ENCODE data around the gene MAGED1.
"Not testable (repeated sequence)": the region's sequence is repeated elsewhere in the genome, so short reads cannot be mapped to it uniquely, and the experiment has no call there.

The MAGED1 gene

GRCh38 chrX:51878056-51878455 is 15.4 kb upstream of the MAGED1 start:
- H3K9me3 Mint-ChIP-seq = no peaks in the 10 kb centered on the region
- no peak overlapping the region for H3K27ac Mint-ChIP-seq
- peaks cover 6% of the 10 kb centered on the region for H3K36me3 Mint-ChIP-seq
- no peaks in the 10 kb centered on the region for H3K27me3 Mint-ChIP-seq
- no peak overlapping the region for H3K4me3 Mint-ChIP-seq
- peaks cover 12% of the 10 kb centered on the region for H3K4me1 Mint-ChIP-seq

GRCh38 chrX:51889851-51890250 is 3.6 kb upstream of the MAGED1 start:
- no peak overlapping the region for H3K4me3 Mint-ChIP-seq
- no peaks in the 10 kb centered on the region for H3K36me3 Mint-ChIP-seq
- H3K27ac Mint-ChIP-seq = peak overlapping the region; percentile 30
- H3K4me1 Mint-ChIP-seq = peaks cover 25% of the 10 kb centered on the region
- no peaks in the 10 kb centered on the region for H3K9me3 Mint-ChIP-seq
- no peaks in the 10 kb centered on the region for H3K27me3 Mint-ChIP-seq

GRCh38 chrX:51891245-51891644 is 2.2 kb upstream of the MAGED1 start:
- Mint-ChIP-seq H3K27me3 (no peaks in the 10 kb centered on the region), H3K4me3 (no peak overlapping the region), H3K4me1 (peaks cover 31% of the 10 kb centered on the region), H3K36me3 (no peaks in the 10 kb centered on the region), H3K27ac (peak overlapping the region; percentile 47), H3K9me3 (no peaks in the 10 kb centered on the region)

- Mint-ChIP-seq H3K27me3 (no peaks in the 10 kb centered on the region), H3K9me3 (no peaks in the 10 kb centered on the region), H3K36me3 (no peaks in the 10 kb centered on the region), H3K27ac (peak overlapping the region; percentile 47), H3K4me1 (peaks cover 31% of the 10 kb centered on the region), H3K4me3 (no peak overlapping the region)
These were observed 1.4 kb upstream of the MAGED1 start for GRCh38 chrX:51891821-51892551.

GRCh38 chrX:51893931-51894696 is 691 bp downstream of the MAGED1 start:
- H3K9me3 Mint-ChIP-seq = no peaks in the 10 kb centered on the region
- H3K36me3 Mint-ChIP-seq = peaks cover 2% of the 10 kb centered on the region
- H3K4me1 Mint-ChIP-seq = peaks cover 31% of the 10 kb centered on the region
- no peaks in the 10 kb centered on the region for H3K27me3 Mint-ChIP-seq
- H3K27ac Mint-ChIP-seq = peak overlapping the region; percentile 84
- peak overlapping the region; percentile 95 for H3K4me3 Mint-ChIP-seq

GRCh38 chrX:51894697-51895336 is 1.4 kb downstream of the MAGED1 start:
- H3K36me3 Mint-ChIP-seq = peaks cover 2% of the 10 kb centered on the region
- peak overlapping the region; percentile 95 for H3K4me3 Mint-ChIP-seq
- peak overlapping the region; percentile 62 for H3K27ac Mint-ChIP-seq
- peaks cover 31% of the 10 kb centered on the region for H3K4me1 Mint-ChIP-seq
- H3K27me3 Mint-ChIP-seq = no peaks in the 10 kb centered on the region
- H3K9me3 Mint-ChIP-seq = no peaks in the 10 kb centered on the region

- Mint-ChIP-seq H3K4me1 (peaks cover 34% of the 10 kb centered on the region), H3K27ac (no peak overlapping the region), H3K4me3 (no peak overlapping the region), H3K36me3 (peaks cover 7% of the 10 kb centered on the region), H3K27me3 (no peaks in the 10 kb centered on the region), H3K9me3 (no peaks in the 10 kb centered on the region)
These were observed 3.2 kb downstream of the MAGED1 start for GRCh38 chrX:51896626-51897025.

GRCh38 chrX:51899741-51900140 is 6.3 kb downstream of the MAGED1 start:
- Mint-ChIP-seq H3K4me3 (no peak overlapping the region), H3K36me3 (peaks cover 7% of the 10 kb centered on the region), H3K9me3 (no peaks in the 10 kb centered on the region), H3K4me1 (peaks cover 25% of the 10 kb centered on the region), H3K27me3 (no peaks in the 10 kb centered on the region), H3K27ac (no peak overlapping the region)

GRCh38 chrX:51902510-51903050 is 9.2 kb downstream of the MAGED1 start:
- Mint-ChIP-seq H3K27me3 (no peaks in the 10 kb centered on the region), H3K36me3 (peaks cover 5% of the 10 kb centered on the region), H3K4me3 (no peak overlapping the region), H3K9me3 (no peaks in the 10 kb centered on the region), H3K4me1 (peaks cover 18% of the 10 kb centered on the region), H3K27ac (no peak overlapping the region)

GRCh38 chrX:51905152-51905551 is 11.7 kb downstream of the MAGED1 start:
- not testable (repeated sequence) for H3K4me3 Mint-ChIP-seq, H3K9me3 Mint-ChIP-seq, H3K36me3 Mint-ChIP-seq, H3K27ac Mint-ChIP-seq, H3K27me3 Mint-ChIP-seq
- H3K4me1 Mint-ChIP-seq = peaks cover 18% of the 10 kb centered on the region

GRCh38 chrX:51905711-51906110 is 12.3 kb downstream of the MAGED1 start:
- H3K4me1 Mint-ChIP-seq = peaks cover 18% of the 10 kb centered on the region
- H3K4me3 Mint-ChIP-seq = no peak overlapping the region
- no peaks in the 10 kb centered on the region for H3K27me3 Mint-ChIP-seq
- H3K9me3 Mint-ChIP-seq = no peaks in the 10 kb centered on the region
- H3K36me3 Mint-ChIP-seq = peaks cover 5% of the 10 kb centered on the region
- no peak overlapping the region for H3K27ac Mint-ChIP-seq

GRCh38 chrX:51917604-51918003 is 24.2 kb downstream of the MAGED1 start:
- H3K27me3 Mint-ChIP-seq = peaks cover 4% of the 10 kb centered on the region
- H3K36me3 Mint-ChIP-seq = peaks cover 2% of the 10 kb centered on the region
- H3K9me3 Mint-ChIP-seq = no peaks in the 10 kb centered on the region
- no peaks in the 10 kb centered on the region for H3K4me1 Mint-ChIP-seq
- no peak overlapping the region for H3K27ac Mint-ChIP-seq
- no peak overlapping the region for H3K4me3 Mint-ChIP-seq

GRCh38 chrX:51922561-51922960 is 29.1 kb downstream of the MAGED1 start:
- no peaks in the 10 kb centered on the region for H3K9me3 Mint-ChIP-seq
- no peak overlapping the region for H3K4me3 Mint-ChIP-seq
- no peak overlapping the region for H3K27ac Mint-ChIP-seq
- no peaks in the 10 kb centered on the region for H3K4me1 Mint-ChIP-seq
- peaks cover 6% of the 10 kb centered on the region for H3K27me3 Mint-ChIP-seq
- H3K36me3 Mint-ChIP-seq = no peaks in the 10 kb centered on the region

- peaks cover 7% of the 10 kb centered on the region for H3K27me3 Mint-ChIP-seq
- no peaks in the 10 kb centered on the region for H3K4me1 Mint-ChIP-seq
- no peaks in the 10 kb centered on the region for H3K9me3 Mint-ChIP-seq
- H3K4me3 Mint-ChIP-seq = no peak overlapping the region
- H3K36me3 Mint-ChIP-seq = no peaks in the 10 kb centered on the region
- no peak overlapping the region for H3K27ac Mint-ChIP-seq
These were observed 38.2 kb downstream of the MAGED1 start for GRCh38 chrX:51931566-51932150.
